ENCODE measurements around the gene BRPF3. TPM values are rescaled to one million over a fixed set of nuclear protein-coding genes. Genes with fewer than 3 reads are reported as not detected.

The BRPF3 gene
- total and polyA plus RNA-seq, 3 donors from 2014 or later = 70.5 to 104 (median 102) TPM

DNA sequence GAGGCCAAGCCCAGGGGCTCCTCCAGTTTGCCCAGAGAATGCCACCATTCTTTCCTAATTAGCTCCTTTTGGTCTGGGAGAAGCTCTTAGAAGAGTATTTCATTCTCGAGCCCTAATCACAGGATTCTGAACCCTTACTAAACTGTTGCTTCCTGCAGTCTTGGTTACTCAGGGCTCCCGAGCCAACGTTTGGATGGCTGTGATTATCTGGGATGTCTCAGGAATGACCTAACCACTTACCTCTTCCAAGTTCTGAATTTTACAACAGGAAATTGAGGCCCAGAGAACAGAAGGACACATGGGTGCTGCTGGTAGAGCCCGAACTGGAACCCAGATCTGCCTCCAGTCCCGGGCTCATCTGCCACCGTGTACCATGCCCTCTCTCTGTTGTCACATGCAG is 51.1 kb downstream of the BRPF3 start:
- H3K4me1 ChIP-seq = peaks cover 16% of the 10 kb centered on the region
- DNase-seq = no peak
- no peaks in the 10 kb centered on the region for H3K36me3 ChIP-seq (ENCODE audit: low read depth, missing control alignments)
- intact Hi-C loops (cut with DNase I; ENCODE audit: low total_unique reads) = no loop called here
- WGBS, 2 donors = 70 to 73% methylated on average over 6 of the region's 6 CpGs
- no peak for TF ChIP-seq POLR2A (IDR thresholded peaks at IDR 0.05)
- H3K4me3 ChIP-seq = no peak overlapping the region
- H3K27me3 ChIP-seq = no peaks in the 10 kb centered on the region
- H3K27ac ChIP-seq = no peak overlapping the region
- H3K9me3 ChIP-seq = no peaks in the 10 kb centered on the region

DNA sequence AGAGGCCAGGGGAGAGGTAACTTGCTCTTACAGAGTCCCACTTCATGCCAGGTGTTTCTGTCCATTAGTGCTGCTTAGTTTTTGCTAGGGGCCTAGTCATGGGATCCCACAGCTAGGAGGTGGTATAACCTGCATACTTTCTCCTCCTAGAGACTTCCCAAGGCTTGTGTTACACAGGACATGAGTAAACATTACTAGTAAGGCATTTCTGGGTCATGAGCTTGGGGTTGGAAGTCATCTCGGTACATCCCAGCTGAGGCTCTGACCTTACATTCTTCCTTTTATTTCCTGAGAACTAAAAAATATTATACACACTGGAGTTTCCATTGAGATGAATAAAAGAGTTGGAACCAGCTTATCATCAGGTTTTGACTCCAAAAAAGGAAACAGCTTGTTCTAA is 52.4 kb downstream of the BRPF3 start:
- intact Hi-C loops (cut with DNase I; ENCODE audit: low total_unique reads) = no loop called here
- TF ChIP-seq, protein P1, sequence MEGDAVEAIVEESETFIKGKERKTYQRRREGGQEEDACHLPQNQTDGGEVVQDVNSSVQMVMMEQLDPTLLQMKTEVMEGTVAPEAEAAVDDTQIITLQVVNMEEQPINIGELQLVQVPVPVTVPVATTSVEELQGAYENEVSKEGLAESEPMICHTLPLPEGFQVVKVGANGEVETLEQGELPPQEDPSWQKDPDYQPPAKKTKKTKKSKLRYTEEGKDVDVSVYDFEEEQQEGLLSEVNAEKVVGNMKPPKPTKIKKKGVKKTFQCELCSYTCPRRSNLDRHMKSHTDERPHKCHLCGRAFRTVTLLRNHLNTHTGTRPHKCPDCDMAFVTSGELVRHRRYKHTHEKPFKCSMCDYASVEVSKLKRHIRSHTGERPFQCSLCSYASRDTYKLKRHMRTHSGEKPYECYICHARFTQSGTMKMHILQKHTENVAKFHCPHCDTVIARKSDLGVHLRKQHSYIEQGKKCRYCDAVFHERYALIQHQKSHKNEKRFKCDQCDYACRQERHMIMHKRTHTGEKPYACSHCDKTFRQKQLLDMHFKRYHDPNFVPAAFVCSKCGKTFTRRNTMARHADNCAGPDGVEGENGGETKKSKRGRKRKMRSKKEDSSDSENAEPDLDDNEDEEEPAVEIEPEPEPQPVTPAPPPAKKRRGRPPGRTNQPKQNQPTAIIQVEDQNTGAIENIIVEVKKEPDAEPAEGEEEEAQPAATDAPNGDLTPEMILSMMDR (IDR thresholded peaks at IDR 0.05) = no peak
- no peak for TF ChIP-seq POLR2A (IDR thresholded peaks at IDR 0.05)
- H3K4me3 ChIP-seq = no peak overlapping the region
- H3K27me3 ChIP-seq = no peaks in the 10 kb centered on the region
- DNase-seq = no peak
- no peaks in the 10 kb centered on the region for H3K9me3 ChIP-seq
- peaks cover 16% of the 10 kb centered on the region for H3K4me1 ChIP-seq
- no peaks in the 10 kb centered on the region for H3K36me3 ChIP-seq (ENCODE audit: low read depth, missing control alignments)
- H3K27ac ChIP-seq = peak overlapping the region in 1 of 2 donors; percentile 51
- 48 to 74% methylated on average over 1 of the region's 1 CpG for WGBS, 2 donors

DNA sequence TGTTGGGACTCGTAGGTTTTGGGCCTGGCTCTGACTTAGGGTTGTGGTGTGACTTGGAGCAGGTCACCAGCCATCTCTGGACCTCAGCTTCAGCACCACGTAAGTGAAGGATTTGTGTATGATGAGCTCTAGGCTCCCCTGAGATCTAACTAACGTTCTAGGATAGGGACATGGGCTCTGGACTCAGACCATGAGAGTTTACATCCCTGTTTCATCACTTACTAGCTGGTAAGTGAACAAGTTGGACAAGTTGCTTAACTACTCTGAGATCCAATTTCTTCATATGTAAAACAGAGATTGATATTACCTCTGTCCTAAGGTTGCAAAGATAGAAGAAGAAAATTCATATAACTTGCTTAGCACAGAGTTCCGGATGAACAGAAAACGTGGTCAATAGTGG is 53.0 kb downstream of the BRPF3 start:
- Histone ChIP-seq H3K9me3 (no peaks in the 10 kb centered on the region), H3K4me3 (no peak overlapping the region), H3K36me3 (ENCODE audit: low read depth, missing control alignments) (no peaks in the 10 kb centered on the region), H3K27ac (peak overlapping the region in 1 of 2 donors; percentile 52), H3K4me1 (peaks cover 16% of the 10 kb centered on the region), H3K27me3 (no peaks in the 10 kb centered on the region)
- 60 to 73% methylated on average over 5 of the region's 5 CpGs for WGBS, 2 donors
- DNase-seq = no peak
- intact Hi-C loops (cut with DNase I; ENCODE audit: low total_unique reads) = no loop called here
- no peak for TF ChIP-seq POLR2A (IDR thresholded peaks at IDR 0.05)
- TF ChIP-seq, protein P1 (IDR thresholded peaks at IDR 0.05) = no peak

DNA sequence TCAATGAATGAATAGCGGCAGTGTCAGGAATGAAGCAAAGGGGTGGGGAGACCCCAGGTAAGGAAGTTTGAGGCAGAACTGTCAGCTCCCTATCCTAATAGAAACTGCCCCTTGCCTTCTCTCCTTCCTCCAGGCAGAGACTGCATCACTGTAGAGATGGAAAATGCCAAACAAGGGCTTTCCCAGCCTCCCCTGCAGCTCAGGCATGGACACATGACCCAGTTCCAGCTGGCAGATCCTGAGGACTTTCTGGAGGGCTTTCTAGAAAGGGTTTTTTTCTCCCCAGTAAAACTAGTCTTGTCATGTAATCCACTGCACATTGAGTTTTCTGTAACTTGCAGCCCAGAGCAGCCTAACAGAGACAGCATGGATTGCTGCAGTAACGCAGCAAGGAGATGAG is 55.5 kb downstream of the BRPF3 start:
- TF ChIP-seq POLR2A (IDR thresholded peaks at IDR 0.05) = no peak
- TF ChIP-seq, protein P1 (IDR thresholded peaks at IDR 0.05) = no peak
- no peak overlapping the region for H3K4me3 ChIP-seq
- H3K36me3 ChIP-seq (ENCODE audit: low read depth, missing control alignments) = no peaks in the 10 kb centered on the region
- peaks cover 16% of the 10 kb centered on the region for H3K4me1 ChIP-seq
- H3K27me3 ChIP-seq = no peaks in the 10 kb centered on the region
- no peak overlapping the region for H3K27ac ChIP-seq
- H3K9me3 ChIP-seq = no peaks in the 10 kb centered on the region
- 91 to 96% methylated on average over 2 of the region's 2 CpGs for WGBS, 2 donors
- intact Hi-C loops (cut with DNase I; ENCODE audit: low total_unique reads) = no loop called here
- peak; percentile 63 for DNase-seq

DNA sequence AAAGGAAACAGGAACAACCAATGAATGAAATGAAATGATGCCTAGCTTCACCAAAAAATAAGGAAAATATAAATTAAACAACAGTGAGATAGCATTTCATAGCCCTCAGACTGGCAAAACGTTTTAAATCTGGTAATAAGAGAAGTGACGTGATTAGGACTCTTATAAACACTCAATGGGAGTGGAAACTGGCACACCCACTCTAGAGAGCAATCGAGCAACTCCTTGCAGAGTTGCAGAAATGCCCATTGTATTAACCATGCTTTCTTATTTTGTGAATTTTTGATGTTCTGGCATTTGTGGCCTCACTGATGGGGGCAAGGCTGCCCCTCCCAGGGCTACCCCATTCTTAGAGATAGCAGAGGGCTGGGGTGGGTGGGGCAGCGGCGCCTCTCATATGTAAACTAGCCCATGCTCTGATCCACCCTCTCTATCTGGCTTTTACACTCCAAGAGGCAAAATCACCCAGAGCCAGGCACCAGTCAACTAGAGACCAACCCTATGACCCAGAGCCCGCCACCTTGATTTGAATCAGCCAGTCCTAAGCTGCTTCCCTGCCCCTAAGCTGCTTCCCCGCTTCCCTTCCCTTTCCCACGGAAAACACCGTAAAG is 67.0 kb downstream of the BRPF3 start:
- no peak for DNase-seq

More for the DNA sequence above, 67.0 kb downstream of the BRPF3 start:
- WGBS, 2 donors = 86 to 92% methylated on average over 9 of the region's 9 CpGs
- Histone ChIP-seq H3K9me3 (no peaks in the 10 kb centered on the region), H3K27me3 (no peaks in the 10 kb centered on the region), H3K36me3 (ENCODE audit: low read depth, missing control alignments) (no peaks in the 10 kb centered on the region), H3K4me1 (peaks cover 5% of the 10 kb centered on the region), H3K27ac (no peak overlapping the region), H3K4me3 (no peak overlapping the region)
- TF ChIP-seq, protein P1 (IDR thresholded peaks at IDR 0.05) = no peak
- TF ChIP-seq POLR2A (IDR thresholded peaks at IDR 0.05) = no peak
- intact Hi-C loops (cut with DNase I; ENCODE audit: low total_unique reads) = no loop called here
